ENCODE data around the gene ITGA3.

The ITGA3 gene

GRCh38 chr17:50133028-50133768 is 77.3 kb downstream of the ITGA3 start:
- Histone ChIP-seq H2AFZ (peak overlapping the region; percentile 8), H3K4me3 (ENCODE audit: low read depth, low read length) (no peak overlapping the region), H3K79me2 (no peaks in the 10 kb centered on the region), H3K36me3 (ENCODE audit: control insufficient read depth, insufficient read depth, low read length) (no peaks in the 10 kb centered on the region), H3K9ac (no peak overlapping the region), H3K27me3 (ENCODE audit: control insufficient read depth, insufficient read depth, low read length) (no peaks in the 10 kb centered on the region), H3K9me3 (ENCODE audit: control insufficient read depth, low read length) (no peaks in the 10 kb centered on the region), H3K27ac (peak overlapping the region; percentile 68), H3K4me2 (ENCODE audit: low read length) (peak overlapping the region; percentile 37), H3K4me1 (peaks cover 15% of the 10 kb centered on the region)
- TF ChIP-seq, protein P1, sequence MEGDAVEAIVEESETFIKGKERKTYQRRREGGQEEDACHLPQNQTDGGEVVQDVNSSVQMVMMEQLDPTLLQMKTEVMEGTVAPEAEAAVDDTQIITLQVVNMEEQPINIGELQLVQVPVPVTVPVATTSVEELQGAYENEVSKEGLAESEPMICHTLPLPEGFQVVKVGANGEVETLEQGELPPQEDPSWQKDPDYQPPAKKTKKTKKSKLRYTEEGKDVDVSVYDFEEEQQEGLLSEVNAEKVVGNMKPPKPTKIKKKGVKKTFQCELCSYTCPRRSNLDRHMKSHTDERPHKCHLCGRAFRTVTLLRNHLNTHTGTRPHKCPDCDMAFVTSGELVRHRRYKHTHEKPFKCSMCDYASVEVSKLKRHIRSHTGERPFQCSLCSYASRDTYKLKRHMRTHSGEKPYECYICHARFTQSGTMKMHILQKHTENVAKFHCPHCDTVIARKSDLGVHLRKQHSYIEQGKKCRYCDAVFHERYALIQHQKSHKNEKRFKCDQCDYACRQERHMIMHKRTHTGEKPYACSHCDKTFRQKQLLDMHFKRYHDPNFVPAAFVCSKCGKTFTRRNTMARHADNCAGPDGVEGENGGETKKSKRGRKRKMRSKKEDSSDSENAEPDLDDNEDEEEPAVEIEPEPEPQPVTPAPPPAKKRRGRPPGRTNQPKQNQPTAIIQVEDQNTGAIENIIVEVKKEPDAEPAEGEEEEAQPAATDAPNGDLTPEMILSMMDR (IDR thresholded peaks at IDR 0.05), result no peak

- Histone ChIP-seq H3K4me1 (peaks cover 15% of the 10 kb centered on the region), H3K9ac (no peak overlapping the region)
- TF ChIP-seq, protein P1 (IDR thresholded peaks at IDR 0.05), result no peak
These were observed 77.8 kb downstream of the ITGA3 start for GRCh38 chr17:50133769-50134099.

GRCh38 chr17:50134206-50135110 is 78.5 kb downstream of the ITGA3 start:
- Histone ChIP-seq H3K9me3 (ENCODE audit: control insufficient read depth, low read length) (no peaks in the 10 kb centered on the region), H3K36me3 (ENCODE audit: control insufficient read depth, insufficient read depth, low read length) (no peaks in the 10 kb centered on the region), H3K79me2 (no peaks in the 10 kb centered on the region), H3K4me3 (ENCODE audit: low read depth, low read length) (no peak overlapping the region), H3K4me1 (peaks cover 15% of the 10 kb centered on the region), H3K27ac (no peak overlapping the region), H2AFZ (no peak overlapping the region), H3K9ac (no peak overlapping the region), H3K27me3 (ENCODE audit: control insufficient read depth, insufficient read depth, low read length) (no peaks in the 10 kb centered on the region), H3K4me2 (ENCODE audit: low read length) (no peak overlapping the region)
- TF ChIP-seq, protein P1 (IDR thresholded peaks at IDR 0.05), result no peak

More at GRCh38 chr17:50133769-50134099, 77.8 kb downstream of the ITGA3 start:
- Histone ChIP-seq H3K27ac (no peak overlapping the region), H3K36me3 (ENCODE audit: control insufficient read depth, insufficient read depth, low read length) (no peaks in the 10 kb centered on the region), H3K79me2 (no peaks in the 10 kb centered on the region), H2AFZ (no peak overlapping the region), H3K27me3 (ENCODE audit: control insufficient read depth, insufficient read depth, low read length) (no peaks in the 10 kb centered on the region), H3K4me3 (ENCODE audit: low read depth, low read length) (no peak overlapping the region), H3K4me2 (ENCODE audit: low read length) (peak overlapping the region; percentile 37), H3K9me3 (ENCODE audit: control insufficient read depth, low read length) (no peaks in the 10 kb centered on the region)

DNA sequence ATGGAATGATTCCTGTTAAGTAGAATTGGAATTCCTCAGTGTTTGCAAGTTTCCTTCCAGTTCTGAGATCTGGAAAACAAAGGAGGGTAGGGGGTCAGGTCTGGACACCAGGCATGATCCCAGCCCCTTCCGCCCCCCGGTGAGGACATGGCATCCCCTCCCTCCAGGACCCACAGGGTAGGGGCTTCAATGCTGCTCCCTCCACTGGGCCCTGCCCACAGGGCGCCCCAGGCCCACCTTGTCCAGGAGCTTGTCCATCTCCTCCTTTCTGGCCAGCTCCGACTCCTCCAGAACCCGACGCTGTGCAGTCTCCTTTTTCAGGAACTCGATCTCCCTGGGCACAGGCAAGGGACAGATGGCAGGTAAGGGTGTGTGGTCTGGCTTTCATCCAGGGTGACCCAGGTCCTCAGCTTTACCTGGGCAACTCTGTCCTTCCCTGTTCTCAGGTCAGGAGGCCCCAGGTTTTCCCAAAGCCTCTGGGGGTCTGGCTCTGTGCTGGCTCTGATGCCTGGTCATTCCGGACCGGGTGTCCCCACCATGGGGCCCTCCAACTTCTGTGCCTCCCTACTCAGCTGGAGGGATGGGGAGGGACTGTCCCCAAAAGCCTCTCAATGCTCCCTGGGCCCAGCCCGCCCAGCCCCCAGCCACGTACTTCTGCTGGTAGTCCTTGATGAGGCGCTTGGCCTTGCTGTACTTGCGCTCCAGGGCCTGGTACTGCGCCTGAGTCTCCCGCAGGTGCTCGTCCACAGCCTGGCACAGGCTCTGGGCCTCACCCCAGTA is 79.6 kb downstream of the ITGA3 start:
- Histone ChIP-seq H2AFZ (no peak overlapping the region), H3K36me3 (ENCODE audit: control insufficient read depth, insufficient read depth, low read length) (no peaks in the 10 kb centered on the region), H3K4me2 (ENCODE audit: low read length) (no peak overlapping the region), H3K4me1 (peaks cover 17% of the 10 kb centered on the region), H3K4me3 (ENCODE audit: low read depth, low read length) (no peak overlapping the region), H3K9ac (no peak overlapping the region), H3K27ac (no peak overlapping the region), H3K9me3 (ENCODE audit: control insufficient read depth, low read length) (no peaks in the 10 kb centered on the region), H3K27me3 (ENCODE audit: control insufficient read depth, insufficient read depth, low read length) (no peaks in the 10 kb centered on the region), H3K79me2 (no peaks in the 10 kb centered on the region)
- TF ChIP-seq, protein P1 (IDR thresholded peaks at IDR 0.05), result no peak

Data from parathyroid adenoma (tissue), 2 donors.